ENCODE measurements around the gene PTGS1.

PTGS1 gene

DNA sequence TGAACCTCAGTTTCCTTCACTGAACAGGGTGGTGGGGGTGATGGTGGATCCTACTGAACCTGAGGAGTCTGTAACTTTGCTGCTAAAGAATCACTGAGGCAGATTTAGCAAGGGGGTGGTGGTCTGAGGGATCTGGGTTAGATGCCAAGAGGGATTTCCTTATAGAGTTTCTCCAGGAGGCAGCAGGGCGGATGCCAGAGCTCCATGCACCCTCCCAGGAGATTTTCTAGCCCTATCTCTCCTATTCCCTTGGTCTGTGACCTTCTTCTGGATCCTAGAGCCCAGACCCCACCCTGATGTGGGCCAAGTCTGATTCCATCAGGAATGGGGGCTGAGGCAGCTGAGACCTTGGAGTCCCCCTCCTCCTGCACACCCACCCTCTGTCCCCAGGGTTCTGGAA lies 6.0 kb downstream of the PTGS1 start:
- Histone ChIP-seq H3K9ac (ENCODE audit: low read depth, low read length) (no peak overlapping the region), H3K27ac (ENCODE audit: low read depth, low read length) (no peak overlapping the region), H3K9me3 (ENCODE audit: control insufficient read depth, insufficient read depth, low read length) (no peaks in the 10 kb centered on the region), H3K4me3 (ENCODE audit: low read depth, low read length) (no peak overlapping the region), H3K36me3 (ENCODE audit: control insufficient read depth, insufficient read depth, low read length) (no peaks in the 10 kb centered on the region), H3K4me1 (ENCODE audit: control insufficient read depth, insufficient read depth, low read length) (peaks cover 21% of the 10 kb centered on the region), H3K27me3 (ENCODE audit: control insufficient read depth, insufficient read depth, low read length) (peaks cover 33% of the 10 kb centered on the region)

DNA sequence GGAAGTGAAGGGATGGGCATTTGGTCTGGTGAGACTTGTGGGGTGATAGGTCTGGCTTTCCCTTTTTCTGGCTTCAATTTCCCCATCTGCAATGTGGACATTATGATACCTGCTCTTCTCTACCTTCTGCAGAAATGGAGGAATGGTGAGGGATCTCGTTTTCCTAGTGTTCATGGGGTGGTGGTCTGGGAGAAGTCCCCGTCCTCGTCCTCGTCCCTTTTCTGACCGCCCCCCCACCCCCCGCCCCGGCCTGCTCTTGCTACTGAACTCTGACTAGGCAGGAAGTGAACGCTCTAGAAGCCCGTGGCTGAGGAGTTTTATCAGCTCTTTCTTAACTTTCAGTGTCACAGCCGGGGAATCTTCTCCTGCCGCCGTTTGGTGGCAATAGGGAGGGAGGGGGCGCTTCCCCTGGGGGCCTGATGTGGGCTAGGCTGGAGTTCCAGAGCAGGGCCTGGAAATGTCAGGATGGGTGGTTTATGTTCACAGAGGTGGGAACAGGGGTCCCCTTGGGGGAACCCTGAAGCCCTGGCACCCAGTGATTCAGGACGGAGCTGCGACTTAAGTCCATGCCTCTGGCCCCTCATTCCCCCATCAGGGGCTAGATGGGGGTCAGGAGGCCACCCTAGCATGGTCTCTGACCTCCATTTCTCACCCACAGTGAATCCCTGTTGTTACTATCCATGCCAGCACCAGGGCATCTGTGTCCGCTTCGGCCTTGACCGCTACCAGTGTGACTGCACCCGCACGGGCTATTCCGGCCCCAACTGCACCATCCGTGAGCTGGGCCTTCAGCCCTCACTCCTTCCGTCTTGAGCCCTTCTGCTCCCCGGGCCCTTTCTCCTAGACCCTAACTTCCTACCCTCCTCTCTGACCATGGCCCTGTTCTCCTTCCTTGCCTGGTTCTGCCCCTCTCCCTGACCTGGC lies 6.7 kb downstream of the PTGS1 start:
- no peak overlapping the region for H3K27ac ChIP-seq (ENCODE audit: low read depth, low read length)
- no peak overlapping the region for H3K9ac ChIP-seq (ENCODE audit: low read depth, low read length)
- peaks cover 19% of the 10 kb centered on the region for H3K4me1 ChIP-seq (ENCODE audit: control insufficient read depth, insufficient read depth, low read length)
- no peaks in the 10 kb centered on the region for H3K36me3 ChIP-seq (ENCODE audit: control insufficient read depth, insufficient read depth, low read length)
- H3K9me3 ChIP-seq (ENCODE audit: control insufficient read depth, insufficient read depth, low read length), result no peaks in the 10 kb centered on the region
- no peak overlapping the region for H3K4me3 ChIP-seq (ENCODE audit: low read depth, low read length)
- peaks cover 26% of the 10 kb centered on the region for H3K27me3 ChIP-seq (ENCODE audit: control insufficient read depth, insufficient read depth, low read length)

DNA sequence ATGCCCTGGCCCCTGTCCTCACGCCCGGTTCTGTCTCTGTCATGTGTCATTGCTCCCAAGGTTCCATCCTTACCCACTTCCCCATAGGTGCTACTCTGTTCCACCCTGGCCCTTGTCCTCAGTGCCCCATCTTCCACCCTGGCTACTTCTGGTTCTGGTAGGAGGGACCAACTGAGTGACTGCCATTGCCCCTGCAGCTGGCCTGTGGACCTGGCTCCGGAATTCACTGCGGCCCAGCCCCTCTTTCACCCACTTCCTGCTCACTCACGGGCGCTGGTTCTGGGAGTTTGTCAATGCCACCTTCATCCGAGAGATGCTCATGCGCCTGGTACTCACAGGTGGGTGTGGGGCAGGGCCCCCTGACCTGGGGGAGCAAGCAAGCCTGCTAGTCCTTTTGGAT lies 7.4 kb downstream of the PTGS1 start:
- Histone ChIP-seq H3K4me1 (ENCODE audit: control insufficient read depth, insufficient read depth, low read length) (peaks cover 19% of the 10 kb centered on the region), H3K36me3 (ENCODE audit: control insufficient read depth, insufficient read depth, low read length) (no peaks in the 10 kb centered on the region), H3K27me3 (ENCODE audit: control insufficient read depth, insufficient read depth, low read length) (peaks cover 19% of the 10 kb centered on the region), H3K9me3 (ENCODE audit: control insufficient read depth, insufficient read depth, low read length) (no peaks in the 10 kb centered on the region), H3K9ac (ENCODE audit: low read depth, low read length) (no peak overlapping the region), H3K27ac (ENCODE audit: low read depth, low read length) (no peak overlapping the region), H3K4me3 (ENCODE audit: low read depth, low read length) (no peak overlapping the region)

DNA sequence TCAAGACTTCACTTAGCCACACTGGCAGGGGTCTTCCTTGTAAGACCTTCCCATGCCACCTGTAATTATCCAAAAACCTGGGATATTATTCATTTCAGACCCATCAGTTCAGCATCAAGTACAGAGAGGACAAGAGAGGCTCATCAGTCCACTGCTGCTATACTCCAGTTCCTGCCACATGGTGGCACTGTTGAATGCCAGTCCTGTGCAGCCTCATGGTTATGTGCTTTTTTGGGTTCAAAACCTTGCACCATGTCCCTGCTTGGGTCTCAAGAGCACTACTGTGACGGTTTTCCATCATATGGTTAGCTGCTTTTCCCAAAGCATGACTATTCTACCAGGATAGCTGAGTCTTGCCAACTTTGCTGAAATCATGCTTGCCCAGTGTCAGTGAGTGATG lies 8.5 kb downstream of the PTGS1 start:
- Histone ChIP-seq H3K4me3 (ENCODE audit: low read depth, low read length) (no peak overlapping the region), H3K9me3 (ENCODE audit: control insufficient read depth, insufficient read depth, low read length) (no peaks in the 10 kb centered on the region), H3K4me1 (ENCODE audit: control insufficient read depth, insufficient read depth, low read length) (peaks cover 19% of the 10 kb centered on the region), H3K9ac (ENCODE audit: low read depth, low read length) (no peak overlapping the region), H3K27ac (ENCODE audit: low read depth, low read length) (no peak overlapping the region), H3K36me3 (ENCODE audit: control insufficient read depth, insufficient read depth, low read length) (no peaks in the 10 kb centered on the region), H3K27me3 (ENCODE audit: control insufficient read depth, insufficient read depth, low read length) (peaks cover 8% of the 10 kb centered on the region)

DNA sequence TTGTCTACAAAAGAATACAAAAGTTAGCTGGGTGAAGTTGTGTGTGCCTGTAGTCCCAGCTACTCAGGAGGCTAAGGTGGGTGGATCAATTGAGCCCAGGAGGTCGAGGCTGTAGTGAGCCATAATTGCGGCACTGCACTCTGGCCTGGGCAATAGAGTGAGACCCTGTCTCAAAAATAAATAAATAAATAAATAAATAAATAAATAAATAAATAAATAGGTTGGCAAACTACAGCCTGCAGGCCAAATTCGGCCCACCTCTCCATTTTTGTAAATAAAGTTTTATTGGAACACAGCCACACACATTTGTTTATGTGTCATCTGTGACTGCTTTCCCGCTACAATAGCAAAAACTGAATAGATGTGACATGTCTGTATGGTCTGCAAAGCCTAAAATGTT lies 9.5 kb downstream of the PTGS1 start:
- no peaks in the 10 kb centered on the region for H3K9me3 ChIP-seq (ENCODE audit: control insufficient read depth, insufficient read depth, low read length)
- 0 out of 2 replicates have a peak, but pooled peaks cover 3% of the 10 kb centered on the region for H3K27me3 ChIP-seq (ENCODE audit: control insufficient read depth, insufficient read depth, low read length)
- H3K36me3 ChIP-seq (ENCODE audit: control insufficient read depth, insufficient read depth, low read length), result no peaks in the 10 kb centered on the region
- H3K9ac ChIP-seq (ENCODE audit: low read depth, low read length), result no peak overlapping the region
- H3K4me1 ChIP-seq (ENCODE audit: control insufficient read depth, insufficient read depth, low read length), result peaks cover 11% of the 10 kb centered on the region
- H3K27ac ChIP-seq (ENCODE audit: low read depth, low read length), result no peak overlapping the region
- no peak overlapping the region for H3K4me3 ChIP-seq (ENCODE audit: low read depth, low read length)

DNA sequence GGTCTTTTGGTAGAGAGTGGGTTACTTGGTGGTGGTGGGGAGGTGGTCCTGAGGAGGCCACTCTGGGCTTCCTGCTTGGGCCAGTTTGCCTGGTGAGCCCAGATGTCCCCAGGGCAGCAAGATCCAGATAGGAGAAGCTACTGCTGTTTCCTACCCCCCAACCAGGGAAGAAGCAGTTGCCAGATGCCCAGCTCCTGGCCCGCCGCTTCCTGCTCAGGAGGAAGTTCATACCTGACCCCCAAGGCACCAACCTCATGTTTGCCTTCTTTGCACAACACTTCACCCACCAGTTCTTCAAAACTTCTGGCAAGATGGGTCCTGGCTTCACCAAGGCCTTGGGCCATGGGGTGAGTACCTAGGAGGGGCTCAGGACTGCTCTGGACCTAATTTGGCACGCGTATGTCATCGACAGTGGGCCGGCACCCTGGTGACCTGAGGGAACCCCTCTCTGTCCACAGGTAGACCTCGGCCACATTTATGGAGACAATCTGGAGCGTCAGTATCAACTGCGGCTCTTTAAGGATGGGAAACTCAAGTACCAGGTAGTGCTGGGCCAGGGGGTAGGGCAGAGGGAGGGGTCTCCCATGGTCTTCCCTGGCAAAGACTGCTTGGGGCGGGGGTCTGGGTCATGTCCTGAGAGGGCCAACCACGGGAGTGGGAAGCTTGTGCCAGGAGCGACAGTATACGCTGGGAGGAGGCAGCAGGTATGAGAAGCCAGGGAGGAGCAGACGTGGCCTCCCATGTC lies 10.6 kb downstream of the PTGS1 start:
- H3K4me3 ChIP-seq (ENCODE audit: low read depth, low read length), result no peak overlapping the region
- no peaks in the 10 kb centered on the region for H3K27me3 ChIP-seq (ENCODE audit: control insufficient read depth, insufficient read depth, low read length)
- peaks cover 3% of the 10 kb centered on the region for H3K4me1 ChIP-seq (ENCODE audit: control insufficient read depth, insufficient read depth, low read length)
- H3K36me3 ChIP-seq (ENCODE audit: control insufficient read depth, insufficient read depth, low read length), result no peaks in the 10 kb centered on the region
- H3K9me3 ChIP-seq (ENCODE audit: control insufficient read depth, insufficient read depth, low read length), result no peaks in the 10 kb centered on the region
- no peak overlapping the region for H3K9ac ChIP-seq (ENCODE audit: low read depth, low read length)
- H3K27ac ChIP-seq (ENCODE audit: low read depth, low read length), result no peak overlapping the region

DNA sequence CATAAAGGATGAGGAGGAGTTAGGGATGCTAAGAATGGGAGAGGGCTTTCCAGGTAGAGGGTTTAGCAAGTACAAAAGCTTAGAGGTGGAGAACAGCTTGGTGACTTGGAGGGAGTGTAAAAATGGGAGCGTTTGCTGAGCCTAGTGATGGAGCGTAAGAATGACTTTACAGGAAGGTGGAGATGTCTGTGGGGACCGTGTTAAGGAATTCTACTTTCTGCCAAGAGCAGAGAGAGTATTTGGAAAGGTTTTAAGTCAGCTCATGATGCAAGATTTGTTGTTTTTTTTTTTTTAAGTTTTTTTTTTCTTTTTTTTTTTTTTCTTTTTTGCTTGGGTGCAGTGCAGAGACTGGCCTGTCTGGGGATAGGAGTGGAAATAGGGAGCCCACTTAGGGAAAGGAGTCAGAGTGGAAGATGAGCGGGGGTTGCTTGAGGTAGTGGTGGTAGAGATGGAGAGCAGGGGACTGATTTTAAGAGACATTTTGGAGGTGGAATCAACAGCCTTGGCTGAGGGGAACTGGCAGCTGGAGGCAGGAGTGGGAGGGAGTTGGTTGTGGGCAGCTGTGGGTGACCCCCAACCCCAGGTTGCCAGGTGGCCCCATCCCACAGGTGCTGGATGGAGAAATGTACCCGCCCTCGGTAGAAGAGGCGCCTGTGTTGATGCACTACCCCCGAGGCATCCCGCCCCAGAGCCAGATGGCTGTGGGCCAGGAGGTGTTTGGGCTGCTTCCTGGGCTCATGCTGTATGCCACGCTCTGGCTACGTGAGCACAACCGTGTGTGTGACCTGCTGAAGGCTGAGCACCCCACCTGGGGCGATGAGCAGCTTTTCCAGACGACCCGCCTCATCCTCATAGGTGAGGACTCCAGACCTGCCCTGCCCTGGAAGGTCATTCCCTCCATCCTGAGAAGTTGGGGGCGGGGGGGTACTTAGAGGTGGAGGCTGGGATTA lies 12.4 kb downstream of the PTGS1 start:
- Histone ChIP-seq H3K36me3 (ENCODE audit: control insufficient read depth, insufficient read depth, low read length) (no peaks in the 10 kb centered on the region), H3K9ac (ENCODE audit: low read depth, low read length) (no peak overlapping the region)

DNA sequence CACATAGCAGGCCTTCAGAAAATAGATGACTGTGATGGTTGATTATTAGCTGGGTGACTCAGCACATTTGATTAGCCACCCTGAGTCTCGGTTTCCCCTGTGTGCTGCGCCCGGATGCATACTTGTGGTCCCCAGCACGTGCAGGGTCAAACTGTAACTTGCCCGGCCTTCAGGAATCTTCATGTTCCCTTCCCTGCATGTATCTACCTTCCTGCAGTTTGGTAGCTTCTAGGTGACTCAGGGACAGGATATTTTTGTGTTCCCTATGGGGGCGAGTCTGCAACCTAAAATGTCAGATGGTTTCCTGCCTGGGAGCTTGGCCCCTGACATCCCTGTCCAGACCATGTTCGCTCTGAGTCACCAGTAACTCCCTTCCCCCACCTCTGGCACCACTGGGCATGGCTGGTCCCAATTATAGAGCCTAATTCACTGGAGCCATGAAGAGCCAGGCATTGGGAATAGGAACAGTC lies 13.2 kb downstream of the PTGS1 start:
- no peak overlapping the region for H3K9ac ChIP-seq (ENCODE audit: low read depth, low read length)

More for the DNA sequence above, 12.4 kb downstream of the PTGS1 start:
- Histone ChIP-seq H3K27me3 (ENCODE audit: control insufficient read depth, insufficient read depth, low read length) (no peaks in the 10 kb centered on the region), H3K9me3 (ENCODE audit: control insufficient read depth, insufficient read depth, low read length) (no peaks in the 10 kb centered on the region), H3K27ac (ENCODE audit: low read depth, low read length) (no peak overlapping the region), H3K4me1 (ENCODE audit: control insufficient read depth, insufficient read depth, low read length) (no peaks in the 10 kb centered on the region), H3K4me3 (ENCODE audit: low read depth, low read length) (no peak overlapping the region)

DNA sequence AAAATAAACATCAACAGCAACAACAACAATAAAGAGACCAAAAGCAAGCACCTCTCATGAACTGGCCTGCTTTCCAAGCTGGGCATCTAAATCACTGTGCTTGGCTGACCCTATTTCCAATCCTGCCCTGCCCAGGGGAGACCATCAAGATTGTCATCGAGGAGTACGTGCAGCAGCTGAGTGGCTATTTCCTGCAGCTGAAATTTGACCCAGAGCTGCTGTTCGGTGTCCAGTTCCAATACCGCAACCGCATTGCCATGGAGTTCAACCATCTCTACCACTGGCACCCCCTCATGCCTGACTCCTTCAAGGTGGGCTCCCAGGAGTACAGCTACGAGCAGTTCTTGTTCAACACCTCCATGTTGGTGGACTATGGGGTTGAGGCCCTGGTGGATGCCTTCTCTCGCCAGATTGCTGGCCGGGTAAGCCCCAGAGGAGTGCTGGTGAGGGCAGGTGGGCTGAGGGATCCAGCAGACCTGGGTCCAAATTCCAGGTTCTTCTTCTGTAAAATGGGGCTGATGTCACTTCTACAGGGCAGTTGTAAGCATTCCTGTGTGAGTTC lies 15.6 kb downstream of the PTGS1 start:
- H3K4me1 ChIP-seq (ENCODE audit: control insufficient read depth, insufficient read depth, low read length), result no peaks in the 10 kb centered on the region
- H3K27me3 ChIP-seq (ENCODE audit: control insufficient read depth, insufficient read depth, low read length), result no peaks in the 10 kb centered on the region
- no peaks in the 10 kb centered on the region for H3K36me3 ChIP-seq (ENCODE audit: control insufficient read depth, insufficient read depth, low read length)
- no peak overlapping the region for H3K27ac ChIP-seq (ENCODE audit: low read depth, low read length)
- H3K9me3 ChIP-seq (ENCODE audit: control insufficient read depth, insufficient read depth, low read length), result no peaks in the 10 kb centered on the region
- no peak overlapping the region for H3K9ac ChIP-seq (ENCODE audit: low read depth, low read length)
- no peak overlapping the region for H3K4me3 ChIP-seq (ENCODE audit: low read depth, low read length)

More for the DNA sequence above, 13.2 kb downstream of the PTGS1 start:
- H3K27me3 ChIP-seq (ENCODE audit: control insufficient read depth, insufficient read depth, low read length), result no peaks in the 10 kb centered on the region
- no peak overlapping the region for H3K4me3 ChIP-seq (ENCODE audit: low read depth, low read length)
- H3K9me3 ChIP-seq (ENCODE audit: control insufficient read depth, insufficient read depth, low read length), result no peaks in the 10 kb centered on the region
- H3K4me1 ChIP-seq (ENCODE audit: control insufficient read depth, insufficient read depth, low read length), result no peaks in the 10 kb centered on the region
- no peak overlapping the region for H3K27ac ChIP-seq (ENCODE audit: low read depth, low read length)
- no peaks in the 10 kb centered on the region for H3K36me3 ChIP-seq (ENCODE audit: control insufficient read depth, insufficient read depth, low read length)

DNA sequence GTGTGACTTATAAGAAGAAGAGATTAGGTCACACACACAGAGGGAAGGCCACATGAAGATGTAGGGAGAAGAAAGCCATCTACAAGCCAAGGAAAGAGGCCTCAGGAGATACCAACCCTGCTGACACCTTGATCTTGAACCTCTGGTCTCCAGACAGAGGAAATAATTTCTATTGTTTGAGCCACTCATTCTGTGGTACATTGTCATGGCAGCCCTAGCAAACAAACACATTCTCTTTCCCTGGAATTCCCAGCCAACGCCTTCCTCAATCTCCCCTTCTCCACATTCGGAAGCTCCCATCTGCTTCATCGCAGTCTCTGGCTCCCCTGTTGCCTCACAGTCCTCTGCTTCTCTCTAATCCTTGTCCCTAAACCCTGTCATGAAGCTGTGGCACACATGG lies 16.7 kb downstream of the PTGS1 start:
- H3K36me3 ChIP-seq (ENCODE audit: control insufficient read depth, insufficient read depth, low read length), result no peaks in the 10 kb centered on the region
- no peak overlapping the region for H3K9ac ChIP-seq (ENCODE audit: low read depth, low read length)
- H3K27ac ChIP-seq (ENCODE audit: low read depth, low read length), result no peak overlapping the region
- H3K4me1 ChIP-seq (ENCODE audit: control insufficient read depth, insufficient read depth, low read length), result no peaks in the 10 kb centered on the region
- no peak overlapping the region for H3K4me3 ChIP-seq (ENCODE audit: low read depth, low read length)
- no peaks in the 10 kb centered on the region for H3K27me3 ChIP-seq (ENCODE audit: control insufficient read depth, insufficient read depth, low read length)
- no peaks in the 10 kb centered on the region for H3K9me3 ChIP-seq (ENCODE audit: control insufficient read depth, insufficient read depth, low read length)

All from HUES48 (cell line).